ENCODE results near the gene AUTS2. TPM values are rescaled to one million over a fixed set of nuclear protein-coding genes. Genes with fewer than 3 reads are reported as not detected.

The AUTS2 gene
- total RNA-seq, 1 donor from 2014 or later, result 2.1 TPM

DNA sequence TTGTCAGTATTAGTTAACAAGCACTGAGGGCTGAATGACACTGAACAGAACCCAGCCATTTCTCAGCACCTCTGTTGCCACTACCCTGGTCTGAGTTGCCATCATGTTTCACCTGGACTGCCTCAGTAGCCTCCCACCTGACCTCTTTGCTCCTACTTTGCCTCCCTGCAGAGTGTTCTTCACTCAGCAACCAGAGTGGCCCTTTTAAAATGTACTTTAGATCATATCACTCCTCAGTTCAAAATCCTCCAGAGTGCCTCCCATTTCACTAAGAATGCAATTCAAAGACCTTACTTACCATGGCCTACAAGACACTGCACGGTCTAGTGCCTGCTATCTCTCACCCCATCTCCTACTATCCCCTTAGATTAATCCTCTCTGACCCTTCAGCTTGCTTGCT lies 214.5 kb downstream of the AUTS2 start:
- Mint-ChIP-seq H3K36me3 (ENCODE audit: low read depth) (no peaks in the 10 kb centered on the region), H3K9me3 (peaks cover 3% of the 10 kb centered on the region), H3K4me1 (no peaks in the 10 kb centered on the region), H3K27ac (no peak overlapping the region), H3K27me3 (no peaks in the 10 kb centered on the region), H3K4me3 (no peak overlapping the region)
- intact Hi-C loops (cut with micrococcal nuclease), result no loop called here
- no peak for DNase-seq

DNA sequence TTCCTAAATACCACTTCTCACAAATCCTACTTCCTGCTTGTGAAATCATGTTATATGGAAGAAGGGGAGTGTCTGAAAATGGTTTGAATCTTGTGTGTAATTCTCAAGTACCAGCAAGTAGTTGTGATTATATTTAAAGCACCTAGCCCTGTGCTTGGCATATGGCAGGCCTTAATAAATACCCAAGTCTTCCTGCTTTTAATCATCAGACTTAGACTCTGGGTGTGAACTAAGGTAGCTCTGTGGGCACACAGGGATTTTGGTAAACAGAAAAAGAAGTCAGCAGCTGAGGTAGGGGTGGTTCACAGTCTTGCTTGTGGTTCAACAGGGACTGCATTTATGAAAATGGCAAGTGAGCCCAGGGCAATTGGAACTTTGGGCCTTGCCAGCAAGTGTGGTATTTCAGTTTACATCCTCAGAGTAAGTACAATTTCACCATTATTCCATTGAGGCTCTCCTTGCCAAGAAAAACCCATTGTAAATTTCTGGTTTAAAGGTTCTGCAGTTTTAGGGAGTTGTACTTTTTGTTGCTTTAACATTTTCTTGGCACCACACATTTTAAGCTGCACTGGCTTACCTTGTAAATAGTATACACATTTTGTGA lies 215.5 kb downstream of the AUTS2 start:
- Mint-ChIP-seq H3K4me3 (no peak overlapping the region), H3K36me3 (ENCODE audit: low read depth) (no peaks in the 10 kb centered on the region), H3K27me3 (no peaks in the 10 kb centered on the region), H3K27ac (no peak overlapping the region), H3K9me3 (peaks cover 3% of the 10 kb centered on the region), H3K4me1 (no peaks in the 10 kb centered on the region)
- DNase-seq, result no peak
- intact Hi-C loops (cut with micrococcal nuclease), result no loop called here

DNA sequence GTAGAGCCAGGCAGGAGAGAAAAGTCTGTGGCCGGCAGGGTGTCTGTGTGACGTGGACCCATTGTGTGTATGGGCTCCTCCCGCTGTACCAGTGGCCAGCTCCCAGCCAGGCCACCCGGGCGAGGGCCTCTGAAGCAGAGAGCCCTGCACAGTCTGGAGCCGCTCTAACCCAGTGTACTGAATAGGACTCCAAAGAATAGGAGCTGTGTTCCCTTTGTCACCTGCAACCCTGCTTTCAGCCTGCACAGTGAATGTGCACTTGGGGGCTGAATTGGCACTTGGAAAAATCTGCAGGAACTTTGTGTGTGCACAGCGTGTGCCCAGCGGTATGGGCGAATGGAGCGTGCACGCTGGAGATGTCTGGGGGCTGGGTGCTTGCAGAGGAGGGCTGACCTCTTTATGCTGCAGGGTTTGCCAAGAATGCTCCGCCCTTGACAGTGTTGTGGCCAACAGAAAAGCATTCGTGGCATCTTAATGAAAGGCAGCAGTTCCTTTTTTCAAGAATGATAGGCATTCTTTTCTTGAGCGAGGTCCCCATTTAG lies 216.2 kb downstream of the AUTS2 start:
- H3K27me3 Mint-ChIP-seq, result no peaks in the 10 kb centered on the region
- peaks cover 3% of the 10 kb centered on the region for H3K9me3 Mint-ChIP-seq
- H3K4me1 Mint-ChIP-seq, result no peaks in the 10 kb centered on the region
- no peaks in the 10 kb centered on the region for H3K36me3 Mint-ChIP-seq (ENCODE audit: low read depth)
- no peak overlapping the region for H3K27ac Mint-ChIP-seq
- intact Hi-C loops (cut with micrococcal nuclease), result no loop called here
- no peak overlapping the region for H3K4me3 Mint-ChIP-seq
- DNase-seq, result no peak

DNA sequence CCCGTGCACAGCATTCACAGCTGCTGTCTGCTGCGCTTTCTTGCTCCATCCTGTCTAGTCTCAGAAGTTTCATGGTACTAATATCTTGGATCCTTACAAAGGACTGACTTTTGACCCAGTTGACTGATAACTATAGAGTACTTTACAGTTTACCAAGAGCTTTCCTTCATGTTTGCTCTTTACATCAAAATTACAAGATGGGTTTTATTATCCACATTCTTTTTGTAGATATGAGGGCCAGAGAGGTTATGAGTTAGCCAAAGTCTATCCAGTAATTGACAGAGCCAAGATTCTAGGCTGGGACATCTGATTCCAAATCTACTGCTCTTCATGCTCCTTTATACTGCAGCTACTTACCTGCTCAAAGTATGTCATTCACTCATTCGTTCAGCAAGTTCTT lies 218.2 kb downstream of the AUTS2 start:
- Mint-ChIP-seq H3K9me3 (no peaks in the 10 kb centered on the region), H3K36me3 (ENCODE audit: low read depth) (no peaks in the 10 kb centered on the region), H3K27ac (no peak overlapping the region), H3K4me1 (no peaks in the 10 kb centered on the region), H3K4me3 (no peak overlapping the region), H3K27me3 (peaks cover 2% of the 10 kb centered on the region)
- DNase-seq, result no peak
- intact Hi-C loops (cut with micrococcal nuclease), result no loop called here

DNA sequence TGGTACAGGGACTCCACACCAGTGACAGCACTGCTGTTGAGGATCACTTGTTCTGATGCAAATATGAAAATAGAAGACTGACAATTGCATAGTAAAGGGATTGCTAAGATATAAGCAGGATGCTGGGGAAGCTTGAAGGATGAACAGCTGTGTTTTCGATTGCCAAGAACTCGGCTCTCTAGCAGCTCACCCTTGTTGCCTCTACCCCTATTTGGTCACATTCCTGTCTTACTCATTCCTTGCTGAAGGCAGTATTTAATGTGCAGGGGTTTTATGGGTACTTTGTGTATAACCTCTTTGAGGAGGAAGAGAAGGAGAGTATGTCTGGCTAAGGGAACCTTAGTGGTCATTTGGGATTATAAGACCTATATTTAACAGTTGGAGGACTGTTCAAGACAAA lies 218.8 kb downstream of the AUTS2 start:
- Mint-ChIP-seq H3K27ac (no peak overlapping the region), H3K27me3 (peaks cover 2% of the 10 kb centered on the region), H3K36me3 (ENCODE audit: low read depth) (no peaks in the 10 kb centered on the region), H3K4me1 (no peaks in the 10 kb centered on the region), H3K4me3 (no peak overlapping the region), H3K9me3 (no peaks in the 10 kb centered on the region)
- DNase-seq, result no peak
- intact Hi-C loops (cut with micrococcal nuclease), result no loop called here

- H3K36me3 Mint-ChIP-seq (ENCODE audit: low read depth), result no peaks in the 10 kb centered on the region
- H3K27me3 Mint-ChIP-seq, result peaks cover 2% of the 10 kb centered on the region
- no peak overlapping the region for H3K27ac Mint-ChIP-seq
- H3K4me3 Mint-ChIP-seq, result no peak overlapping the region
- intact Hi-C loops (cut with micrococcal nuclease), result no loop called here
- DNase-seq, result no peak
- H3K4me1 Mint-ChIP-seq, result no peaks in the 10 kb centered on the region
- no peaks in the 10 kb centered on the region for H3K9me3 Mint-ChIP-seq
Observed at GRCh38 chr7:69817841-69818635, 219.8 kb downstream of the AUTS2 start.

GRCh38 chr7:69818636-69819332 lies 220.5 kb downstream of the AUTS2 start:
- peaks cover 2% of the 10 kb centered on the region for H3K27me3 Mint-ChIP-seq
- H3K9me3 Mint-ChIP-seq, result no peaks in the 10 kb centered on the region
- H3K36me3 Mint-ChIP-seq (ENCODE audit: low read depth), result no peaks in the 10 kb centered on the region
- no peaks in the 10 kb centered on the region for H3K4me1 Mint-ChIP-seq
- intact Hi-C loops (cut with micrococcal nuclease), result no loop called here
- H3K27ac Mint-ChIP-seq, result no peak overlapping the region
- no peak overlapping the region for H3K4me3 Mint-ChIP-seq
- DNase-seq, result no peak

DNA sequence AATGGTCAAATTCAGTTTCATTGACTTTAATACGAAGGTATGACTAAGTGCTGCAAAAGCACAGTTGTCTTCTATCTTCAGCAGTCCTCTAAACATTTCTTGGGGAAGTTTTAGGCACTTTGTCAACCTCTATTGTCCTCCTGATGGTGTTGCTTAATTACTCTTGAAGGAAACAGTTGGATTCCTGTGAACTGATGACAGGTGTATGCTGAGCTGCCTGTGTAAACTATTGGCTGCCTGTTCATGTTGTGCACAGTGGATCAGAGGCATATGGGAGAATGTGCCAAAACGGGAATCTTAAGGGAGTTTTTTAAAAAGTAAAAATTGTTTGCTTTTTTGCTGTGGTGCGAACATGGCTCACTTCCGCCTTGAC lies 221.0 kb downstream of the AUTS2 start:
- intact Hi-C loops (cut with micrococcal nuclease), result no loop called here
- no peak for DNase-seq

GRCh38 chr7:69820479-69821192 lies 222.4 kb downstream of the AUTS2 start:
- intact Hi-C loops (cut with micrococcal nuclease), result no loop called here
- H3K4me3 Mint-ChIP-seq, result no peak overlapping the region
- no peaks in the 10 kb centered on the region for H3K9me3 Mint-ChIP-seq
- DNase-seq, result no peak
- peaks cover 4% of the 10 kb centered on the region for H3K4me1 Mint-ChIP-seq
- no peak overlapping the region for H3K27ac Mint-ChIP-seq
- peaks cover 2% of the 10 kb centered on the region for H3K27me3 Mint-ChIP-seq
- H3K36me3 Mint-ChIP-seq (ENCODE audit: low read depth), result no peaks in the 10 kb centered on the region

More for the DNA sequence above, 221.0 kb downstream of the AUTS2 start:
- H3K4me3 Mint-ChIP-seq, result no peak overlapping the region
- H3K27me3 Mint-ChIP-seq, result peaks cover 2% of the 10 kb centered on the region
- no peaks in the 10 kb centered on the region for H3K4me1 Mint-ChIP-seq
- no peaks in the 10 kb centered on the region for H3K9me3 Mint-ChIP-seq
- H3K36me3 Mint-ChIP-seq (ENCODE audit: low read depth), result no peaks in the 10 kb centered on the region
- H3K27ac Mint-ChIP-seq, result no peak overlapping the region

DNA sequence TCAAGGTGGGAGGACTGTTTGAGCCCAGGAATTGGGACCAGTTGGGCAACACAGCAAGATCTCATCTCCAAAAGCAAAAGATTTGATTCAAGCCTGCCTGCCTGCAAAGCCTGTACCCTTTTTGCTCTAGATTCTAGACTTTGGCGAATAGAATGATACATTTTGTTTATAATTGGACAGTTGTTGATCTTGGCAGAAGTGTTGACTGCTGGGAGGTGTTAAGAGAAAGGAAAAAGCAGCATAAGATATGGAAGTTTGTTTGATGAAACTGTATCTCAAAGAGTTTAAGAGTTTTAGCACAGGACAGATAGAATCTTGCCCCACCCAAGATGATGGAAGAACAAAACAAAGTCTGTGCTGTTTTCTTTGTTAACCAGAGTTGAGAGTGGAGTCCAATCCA lies 224.1 kb downstream of the AUTS2 start:
- DNase-seq, result no peak
- no peak overlapping the region for H3K27ac Mint-ChIP-seq
- intact Hi-C loops (cut with micrococcal nuclease), result no loop called here
- H3K4me1 Mint-ChIP-seq, result peaks cover 4% of the 10 kb centered on the region
- H3K36me3 Mint-ChIP-seq (ENCODE audit: low read depth), result no peaks in the 10 kb centered on the region
- no peaks in the 10 kb centered on the region for H3K9me3 Mint-ChIP-seq
- H3K4me3 Mint-ChIP-seq, result no peak overlapping the region
- peaks cover 2% of the 10 kb centered on the region for H3K27me3 Mint-ChIP-seq

DNA sequence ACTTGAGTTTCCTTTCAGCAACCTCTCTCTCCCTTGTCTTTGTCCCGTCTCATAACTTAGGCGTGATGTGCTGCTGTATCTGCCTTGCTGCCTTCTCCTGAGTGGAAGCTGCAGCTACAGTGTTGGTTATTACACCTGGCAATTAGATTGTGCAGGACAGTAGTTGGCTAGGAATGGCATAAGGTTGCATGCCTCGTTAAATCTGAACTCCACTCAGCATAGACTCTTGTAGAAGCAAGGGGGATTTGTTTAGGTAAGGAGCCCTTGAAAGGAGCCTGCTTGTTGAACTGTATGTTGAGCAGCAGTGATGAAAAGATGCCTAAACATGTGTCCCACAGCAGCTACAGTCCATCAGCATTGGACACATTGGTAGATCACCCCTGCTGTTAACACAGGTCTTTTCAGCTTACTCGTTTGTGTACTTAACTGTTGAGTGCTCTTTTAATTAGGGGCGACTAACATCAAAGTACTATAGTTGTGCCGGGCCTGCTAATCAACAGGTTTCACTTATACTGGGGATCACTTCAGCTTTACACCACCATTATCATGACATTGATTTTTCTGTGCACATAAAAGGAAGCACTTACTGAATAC lies 225.0 kb downstream of the AUTS2 start:
- H3K9me3 Mint-ChIP-seq, result peaks cover 3% of the 10 kb centered on the region
- peak overlapping the region; percentile 7 for H3K4me3 Mint-ChIP-seq
- H3K27ac Mint-ChIP-seq, result no peak overlapping the region
- no peak for DNase-seq
- peaks cover 2% of the 10 kb centered on the region for H3K27me3 Mint-ChIP-seq
- no peaks in the 10 kb centered on the region for H3K36me3 Mint-ChIP-seq (ENCODE audit: low read depth)
- intact Hi-C loops (cut with micrococcal nuclease), result no loop called here
- H3K4me1 Mint-ChIP-seq, result peaks cover 4% of the 10 kb centered on the region

DNA sequence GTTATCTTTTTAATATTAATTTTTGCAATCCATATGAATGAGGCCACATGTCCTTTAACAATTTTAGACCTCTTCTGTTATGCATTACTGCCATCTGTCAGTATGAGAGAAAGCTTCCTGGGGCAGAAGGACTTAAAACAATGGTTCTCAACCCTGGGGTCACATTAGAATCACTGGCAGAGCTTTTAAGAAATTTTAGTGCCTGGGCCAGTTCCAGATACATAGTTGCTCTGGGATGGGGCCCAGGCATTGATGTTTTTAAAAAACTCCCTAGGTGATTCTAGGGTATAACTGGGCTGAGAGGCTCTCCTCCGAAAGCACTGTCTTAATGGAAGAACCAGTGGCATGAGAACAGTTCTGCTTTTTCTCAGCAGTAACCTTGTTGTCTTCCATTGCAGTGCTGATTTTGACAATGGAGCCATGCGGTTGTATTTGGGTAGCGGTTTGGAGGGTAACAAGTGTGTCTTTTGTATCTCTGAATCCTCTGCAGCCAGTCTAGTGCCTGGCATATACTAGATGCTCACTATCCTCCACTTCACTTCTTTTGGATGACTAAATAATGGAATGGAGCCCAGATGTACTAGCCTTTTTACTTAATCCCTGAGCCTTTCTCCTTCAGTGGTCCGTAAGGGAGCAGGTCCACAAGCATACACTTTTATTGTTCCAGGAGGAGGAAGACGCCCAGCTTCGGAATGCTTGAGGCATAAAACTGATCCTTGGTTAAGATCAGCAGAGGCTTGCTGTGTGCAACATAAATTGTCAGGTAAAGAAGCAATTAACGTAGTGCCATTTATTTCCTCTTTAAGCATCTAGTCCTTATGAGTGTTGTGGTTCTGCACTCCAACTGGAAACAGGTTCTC lies 227.1 kb downstream of the AUTS2 start:
- H3K36me3 Mint-ChIP-seq (ENCODE audit: low read depth), result no peaks in the 10 kb centered on the region
- H3K27ac Mint-ChIP-seq, result no peak overlapping the region
- DNase-seq, result no peak
- peaks cover 3% of the 10 kb centered on the region for H3K9me3 Mint-ChIP-seq
- peaks cover 4% of the 10 kb centered on the region for H3K4me1 Mint-ChIP-seq
- no peak overlapping the region for H3K4me3 Mint-ChIP-seq
- H3K27me3 Mint-ChIP-seq, result peaks cover 2% of the 10 kb centered on the region
- intact Hi-C loops (cut with micrococcal nuclease), result no loop called here

DNA sequence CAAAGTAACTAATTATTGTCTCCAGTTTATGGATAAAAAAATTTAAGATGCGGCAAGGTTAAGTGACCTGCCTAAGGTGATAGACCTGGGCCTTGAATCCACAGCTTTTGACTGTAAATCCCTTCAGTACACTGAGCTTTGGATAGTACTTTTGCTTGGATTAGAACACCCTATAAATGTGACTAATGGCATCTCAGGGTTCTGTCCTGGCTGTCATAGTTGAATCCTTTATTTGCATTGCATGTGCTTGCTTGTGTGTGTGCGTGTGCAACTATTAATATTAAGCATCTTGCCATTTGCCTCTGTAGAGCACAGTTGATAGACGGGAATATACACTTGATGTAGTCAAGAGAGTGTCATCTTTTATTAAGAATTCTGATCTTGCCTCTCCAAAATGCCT lies 228.0 kb downstream of the AUTS2 start:
- H3K4me1 Mint-ChIP-seq, result peaks cover 4% of the 10 kb centered on the region
- intact Hi-C loops (cut with micrococcal nuclease), result no loop called here

More for the DNA sequence above, 228.0 kb downstream of the AUTS2 start:
- peaks cover 3% of the 10 kb centered on the region for H3K9me3 Mint-ChIP-seq
- no peaks in the 10 kb centered on the region for H3K27me3 Mint-ChIP-seq
- H3K4me3 Mint-ChIP-seq, result no peak overlapping the region
- no peaks in the 10 kb centered on the region for H3K36me3 Mint-ChIP-seq (ENCODE audit: low read depth)
- no peak overlapping the region for H3K27ac Mint-ChIP-seq
- no peak for DNase-seq

All from activated CD4-positive, alpha-beta T cell treated with anti-CD3 and anti-CD28 coated beads, Interleukin-2, amount 10 ng/mL, durations not matched to agents 24 days and 14 days (primary cell).